GM23338 (cell line): ENCODE results near the gene SYT2. TPM values are rescaled to one million over a fixed set of nuclear protein-coding genes. Genes with fewer than 3 reads are reported as not detected.

Experiments
- ATAC-seq: fragments of 200-7000 bp; cut with Tn5 transposase; 3 replicates; pipeline ENCODE4 v1.9.1; 2020
- DNase-seq: peaks from one replicate; pipeline ENCODE4 v3.0.0-alpha.2; 2015; ENCODE audit warnings: low spot score
- H2AFZ ChIP-seq: fragments of 200-600 bp; sonication (generic); 2 replicates; pipeline ENCODE4 v1.8.0; 2016; ENCODE audit warnings: antibody characterized with exemption, mild to moderate bottlenecking, moderate library complexity
- H3F3A ChIP-seq: fragments of 200-600 bp; sonication (generic); replicated peaks from 2 replicates; pipeline ENCODE4 v1.8.0; 2017; ENCODE audit warnings: antibody characterized with exemption, mixed run types, low read depth
- H3K27ac ChIP-seq: fragments of 200-600 bp; sonication (generic); 2 replicates; pipeline ENCODE4 v1.6.1; 2016; ENCODE audit warnings: low read depth
- H3K27me3 ChIP-seq: fragments of 200-600 bp; sonication (generic); 2 replicates; pipeline ENCODE4 v1.8.0; 2016; ENCODE audit warnings: mild to moderate bottlenecking, mixed run types, moderate library complexity; ENCODE audit not compliant: insufficient read depth
- H3K36me3 ChIP-seq: fragments of 200-600 bp; sonication (generic); 2 replicates; pipeline ENCODE4 v1.8.0; 2016; ENCODE audit warnings: mild to moderate bottlenecking; ENCODE audit not compliant: insufficient read depth
- H3K4me1 ChIP-seq: fragments of 200-600 bp; sonication (generic); 2 replicates; pipeline ENCODE4 v1.8.0; 2016; ENCODE audit warnings: mild to moderate bottlenecking, moderate library complexity; ENCODE audit not compliant: insufficient read depth
- H3K4me2 ChIP-seq: fragments of 200-600 bp; sonication (generic); 2 replicates; pipeline ENCODE4 v1.7.1; 2017; ENCODE audit warnings: mixed run types
- H3K4me3 ChIP-seq: fragments of 200-600 bp; sonication (generic); 2 replicates; pipeline ENCODE4 v1.6.1; 2016; ENCODE audit warnings: mixed run types
- H3K79me2 ChIP-seq: fragments of 200-600 bp; sonication (generic); replicated peaks from 2 replicates; pipeline ENCODE4 v1.8.0; 2017; ENCODE audit warnings: mild to moderate bottlenecking; ENCODE audit not compliant: insufficient read depth
- H3K9me2 ChIP-seq: fragments of 200-600 bp; sonication (generic); 2 replicates; pipeline ENCODE4 v1.8.0; 2017; ENCODE audit not compliant: insufficient read depth
- H4K20me1 ChIP-seq: fragments of 200-600 bp; sonication (generic); replicated peaks from 2 replicates; pipeline ENCODE4 v1.8.0; 2017; ENCODE audit warnings: mild to moderate bottlenecking; ENCODE audit not compliant: insufficient read depth
- H3K27ac Mint-ChIP-seq: 2 replicates; pipeline ENCODE4 v1.8.0; 2020; ENCODE audit warnings: inconsistent platforms, mild to moderate bottlenecking, moderate library complexity, mixed read lengths
- H3K27me3 Mint-ChIP-seq: 3 replicates; pipeline ENCODE4 v1.8.0; 2022; ENCODE audit warnings: low read depth, mild to moderate bottlenecking, moderate library complexity, mixed read lengths, inconsistent platforms; ENCODE audit not compliant: insufficient read depth, poor library complexity
- H3K36me3 Mint-ChIP-seq: 3 replicates; pipeline ENCODE4 v1.8.0; 2021; ENCODE audit warnings: low read depth, mild to moderate bottlenecking, inconsistent platforms, moderate library complexity, mixed read lengths
- H3K4me1 Mint-ChIP-seq: 3 replicates; pipeline ENCODE4 v1.8.0; 2020; ENCODE audit warnings: mild to moderate bottlenecking, inconsistent platforms, mixed read lengths
- H3K4me3 Mint-ChIP-seq: 3 replicates; pipeline ENCODE4 v1.8.0; 2021; ENCODE audit warnings: moderate library complexity, mild to moderate bottlenecking, inconsistent platforms, mixed read lengths
- H3K9me3 Mint-ChIP-seq: 3 replicates; pipeline ENCODE4 v1.8.0; 2020; ENCODE audit warnings: moderate library complexity, mild to moderate bottlenecking, inconsistent platforms, mixed read lengths
- CREB1 ChIP-seq: fragments of 250-450 bp; sonication (Bioruptor Pico); IDR thresholded peaks from 2 replicates; pipeline ENCODE4 v1.5.0; 2020; ENCODE audit warnings: low read depth, mild to moderate bottlenecking, moderate library complexity
- ETS1 ChIP-seq: IDR thresholded peaks from 2 replicates; pipeline ENCODE4 v1.6.1; 2016; ENCODE audit warnings: antibody characterized with exemption
- EZH2phosphoT487 ChIP-seq: fragments of 200-600 bp; sonication (generic); IDR thresholded peaks from one replicate; pipeline ENCODE4 v1.8.1; 2018; ENCODE audit warnings: antibody characterized with exemption; ENCODE audit not compliant: unreplicated experiment
- NANOG ChIP-seq: IDR thresholded peaks from 2 replicates; pipeline ENCODE4 v1.6.1; 2016; ENCODE audit warnings: antibody characterized with exemption, borderline replicate concordance
- POLR2AphosphoS5 ChIP-seq: IDR thresholded peaks from 2 replicates; pipeline ENCODE4 v1.6.1; 2016; ENCODE audit warnings: antibody characterized with exemption, low read depth
- ZNF114 ChIP-seq: fragments of 250-450 bp; sonication (Bioruptor Pico); IDR thresholded peaks from 2 replicates; pipeline ENCODE4 v1.5.0; 2020; ENCODE audit warnings: mild to moderate bottlenecking, moderate library complexity
- ZNF331 ChIP-seq: fragments of 250-450 bp; sonication (Bioruptor Pico); IDR thresholded peaks from 2 replicates; pipeline ENCODE4 v1.5.0; 2020; ENCODE audit warnings: low read depth, mild to moderate bottlenecking, moderate library complexity
- polyA plus RNA-seq: library from polyadenylated mRNA; unstranded; fragments of >200 nt; fragmentation: Nextera tagmentation; extraction: Ambion mirVana; gene quantifications from 2 replicates; pipeline ENCODE4 v1.2.1, GENCODE V29; 2016
- total RNA-seq: library from RNA; depleted of rRNA; stranded (reverse); fragments of >200 nt; shearing (Covaris generic); gene quantifications from 2 replicates; pipeline ENCODE4 v1.2.3, GENCODE V29; 2014
- TF ChIP-seq, protein P1 (sequence below), 2 experiments: fragments of 200-600 bp in 1 of 2; sonication (generic) in 1 of 2; conservative IDR thresholded peaks; 2 replicates each; pipeline versions ENCODE4 v1.5.1 to v1.6.1; 2016 to 2017; ENCODE audit warnings: antibody characterized with exemption in 2 of 2, low read depth in 2 of 2, mild to moderate bottlenecking in 2 of 2, moderate library complexity in 1 of 2
- TF ChIP-seq, protein P2 (sequence below): IDR thresholded peaks from one replicate; pipeline ENCODE4 v1.6.1; 2018; ENCODE audit warnings: antibody characterized with exemption; ENCODE audit not compliant: unreplicated experiment

Gene SYT2
- total and polyA plus RNA-seq, 2 experiments from 2014 or later, result 2.4 to 12.5 TPM

- Mint-ChIP-seq H3K9me3 (no peaks in the 10 kb centered on the region), H3K4me3 (no peak overlapping the region), H3K27ac (no peak overlapping the region), H3K36me3 (no peaks in the 10 kb centered on the region), H3K4me1 (peaks cover 37% of the 10 kb centered on the region), H3K27me3 (peaks cover 12% of the 10 kb centered on the region)
- no peak for DNase-seq
- ATAC-seq, result no peak
- H3K36me3 ChIP-seq, result no peaks in the 10 kb centered on the region
- no peak overlapping the region for H3K4me2 ChIP-seq
- 0 out of 2 replicates have a peak, but pooled peaks cover 2% of the 10 kb centered on the region for H3F3A ChIP-seq
- TF ChIP-seq ETS1 (no peak), EZH2phosphoT487 (no peak)
- TF ChIP-seq, protein P1, sequence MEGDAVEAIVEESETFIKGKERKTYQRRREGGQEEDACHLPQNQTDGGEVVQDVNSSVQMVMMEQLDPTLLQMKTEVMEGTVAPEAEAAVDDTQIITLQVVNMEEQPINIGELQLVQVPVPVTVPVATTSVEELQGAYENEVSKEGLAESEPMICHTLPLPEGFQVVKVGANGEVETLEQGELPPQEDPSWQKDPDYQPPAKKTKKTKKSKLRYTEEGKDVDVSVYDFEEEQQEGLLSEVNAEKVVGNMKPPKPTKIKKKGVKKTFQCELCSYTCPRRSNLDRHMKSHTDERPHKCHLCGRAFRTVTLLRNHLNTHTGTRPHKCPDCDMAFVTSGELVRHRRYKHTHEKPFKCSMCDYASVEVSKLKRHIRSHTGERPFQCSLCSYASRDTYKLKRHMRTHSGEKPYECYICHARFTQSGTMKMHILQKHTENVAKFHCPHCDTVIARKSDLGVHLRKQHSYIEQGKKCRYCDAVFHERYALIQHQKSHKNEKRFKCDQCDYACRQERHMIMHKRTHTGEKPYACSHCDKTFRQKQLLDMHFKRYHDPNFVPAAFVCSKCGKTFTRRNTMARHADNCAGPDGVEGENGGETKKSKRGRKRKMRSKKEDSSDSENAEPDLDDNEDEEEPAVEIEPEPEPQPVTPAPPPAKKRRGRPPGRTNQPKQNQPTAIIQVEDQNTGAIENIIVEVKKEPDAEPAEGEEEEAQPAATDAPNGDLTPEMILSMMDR (conservative IDR thresholded peaks at IDR 0.05; ENCODE audit: low read depth in 2 of 2), result no peak
- TF ChIP-seq, protein P2, sequence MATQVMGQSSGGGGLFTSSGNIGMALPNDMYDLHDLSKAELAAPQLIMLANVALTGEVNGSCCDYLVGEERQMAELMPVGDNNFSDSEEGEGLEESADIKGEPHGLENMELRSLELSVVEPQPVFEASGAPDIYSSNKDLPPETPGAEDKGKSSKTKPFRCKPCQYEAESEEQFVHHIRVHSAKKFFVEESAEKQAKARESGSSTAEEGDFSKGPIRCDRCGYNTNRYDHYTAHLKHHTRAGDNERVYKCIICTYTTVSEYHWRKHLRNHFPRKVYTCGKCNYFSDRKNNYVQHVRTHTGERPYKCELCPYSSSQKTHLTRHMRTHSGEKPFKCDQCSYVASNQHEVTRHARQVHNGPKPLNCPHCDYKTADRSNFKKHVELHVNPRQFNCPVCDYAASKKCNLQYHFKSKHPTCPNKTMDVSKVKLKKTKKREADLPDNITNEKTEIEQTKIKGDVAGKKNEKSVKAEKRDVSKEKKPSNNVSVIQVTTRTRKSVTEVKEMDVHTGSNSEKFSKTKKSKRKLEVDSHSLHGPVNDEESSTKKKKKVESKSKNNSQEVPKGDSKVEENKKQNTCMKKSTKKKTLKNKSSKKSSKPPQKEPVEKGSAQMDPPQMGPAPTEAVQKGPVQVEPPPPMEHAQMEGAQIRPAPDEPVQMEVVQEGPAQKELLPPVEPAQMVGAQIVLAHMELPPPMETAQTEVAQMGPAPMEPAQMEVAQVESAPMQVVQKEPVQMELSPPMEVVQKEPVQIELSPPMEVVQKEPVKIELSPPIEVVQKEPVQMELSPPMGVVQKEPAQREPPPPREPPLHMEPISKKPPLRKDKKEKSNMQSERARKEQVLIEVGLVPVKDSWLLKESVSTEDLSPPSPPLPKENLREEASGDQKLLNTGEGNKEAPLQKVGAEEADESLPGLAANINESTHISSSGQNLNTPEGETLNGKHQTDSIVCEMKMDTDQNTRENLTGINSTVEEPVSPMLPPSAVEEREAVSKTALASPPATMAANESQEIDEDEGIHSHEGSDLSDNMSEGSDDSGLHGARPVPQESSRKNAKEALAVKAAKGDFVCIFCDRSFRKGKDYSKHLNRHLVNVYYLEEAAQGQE, result no peak
- no peak overlapping the region for H2AFZ ChIP-seq
- H3K4me3 ChIP-seq, result no peak overlapping the region
- H3K27me3 ChIP-seq, result peaks cover 7% of the 10 kb centered on the region; the same call in 1 of the 2 replicates
- no peaks in the 10 kb centered on the region for H3K9me2 ChIP-seq
- no peak overlapping the region for H3K27ac ChIP-seq
- peaks cover 4% of the 10 kb centered on the region; the same call in 1 of the 2 replicates for H3K79me2 ChIP-seq
- H4K20me1 ChIP-seq, result peaks cover 27% of the 10 kb centered on the region; the same call in 1 of the 2 replicates
- H3K4me1 ChIP-seq, result peaks cover 20% of the 10 kb centered on the region
Observed at GRCh38 chr1:202704601-202705000, 5.7 kb downstream of the SYT2 start.

DNA sequence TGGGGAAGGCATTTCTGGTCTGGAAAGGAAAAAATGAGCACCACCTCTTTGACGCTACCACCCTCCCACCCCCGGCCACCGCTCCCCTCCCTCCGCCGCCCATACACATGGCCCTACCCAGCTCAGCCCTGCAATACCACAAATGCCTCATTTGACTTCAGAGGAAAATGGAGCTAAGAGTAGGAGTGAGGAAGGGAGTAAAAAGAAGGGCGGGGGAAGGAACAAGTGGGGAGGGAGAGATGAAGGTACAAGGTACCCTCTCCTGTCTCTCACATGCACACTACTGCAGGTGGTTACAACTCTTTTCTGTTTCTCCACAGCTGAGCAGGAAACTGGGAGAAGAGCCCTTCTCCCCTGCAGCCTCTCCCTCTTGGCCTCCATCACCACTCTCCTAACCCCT is 7.1 kb downstream of the SYT2 start:
- H3K4me1 ChIP-seq, result peaks cover 13% of the 10 kb centered on the region
- no peak for ATAC-seq
- no peaks in the 10 kb centered on the region for H3K79me2 ChIP-seq
- H3K4me2 ChIP-seq, result no peak overlapping the region
- H3F3A ChIP-seq, result 0 out of 2 replicates have a peak, but pooled peaks cover 2% of the 10 kb centered on the region
- H3K27ac Mint-ChIP-seq, result no peak overlapping the region
- H3K27ac ChIP-seq, result no peak overlapping the region
- H3K36me3 ChIP-seq, result no peaks in the 10 kb centered on the region
- no peaks in the 10 kb centered on the region for H3K36me3 Mint-ChIP-seq
- H3K9me2 ChIP-seq, result no peaks in the 10 kb centered on the region
- DNase-seq, result no peak
- no peak overlapping the region for H3K4me3 ChIP-seq
- H3K9me3 Mint-ChIP-seq, result no peaks in the 10 kb centered on the region
- H4K20me1 ChIP-seq, result peaks cover 27% of the 10 kb centered on the region; the same call in 1 of the 2 replicates
- TF ChIP-seq ETS1 (no peak), ZNF331 (CRISPR knock-in tag) (no peak), NANOG (no peak), POLR2AphosphoS5 (no peak), ZNF114 (CRISPR knock-in tag) (no peak), EZH2phosphoT487 (no peak), CREB1 (no peak)
- TF ChIP-seq, protein P2, result no peak
- TF ChIP-seq, protein P1 (conservative IDR thresholded peaks at IDR 0.05; ENCODE audit: low read depth in 2 of 2), result no peak
- H2AFZ ChIP-seq, result no peak overlapping the region
- peaks cover 28% of the 10 kb centered on the region for H3K4me1 Mint-ChIP-seq
- peaks cover 8% of the 10 kb centered on the region for H3K27me3 Mint-ChIP-seq
- no peak overlapping the region for H3K4me3 Mint-ChIP-seq
- H3K27me3 ChIP-seq, result no peaks in the 10 kb centered on the region
